ENCODE measurements around the gene ROBO3. TPM values are rescaled to one million over a fixed set of nuclear protein-coding genes. Genes with fewer than 3 reads are reported as not detected.

The ROBO3 gene
- total RNA-seq, 1 donor from 2014 or later, result 26.0 TPM

GRCh38 chr11:124844664-124845079 lies 20.6 kb upstream of the ROBO3 start:
- peaks cover 23% of the 10 kb centered on the region for H3K4me1 Mint-ChIP-seq
- no peaks in the 10 kb centered on the region for H3K9me3 Mint-ChIP-seq
- TF ChIP-seq, protein P1, sequence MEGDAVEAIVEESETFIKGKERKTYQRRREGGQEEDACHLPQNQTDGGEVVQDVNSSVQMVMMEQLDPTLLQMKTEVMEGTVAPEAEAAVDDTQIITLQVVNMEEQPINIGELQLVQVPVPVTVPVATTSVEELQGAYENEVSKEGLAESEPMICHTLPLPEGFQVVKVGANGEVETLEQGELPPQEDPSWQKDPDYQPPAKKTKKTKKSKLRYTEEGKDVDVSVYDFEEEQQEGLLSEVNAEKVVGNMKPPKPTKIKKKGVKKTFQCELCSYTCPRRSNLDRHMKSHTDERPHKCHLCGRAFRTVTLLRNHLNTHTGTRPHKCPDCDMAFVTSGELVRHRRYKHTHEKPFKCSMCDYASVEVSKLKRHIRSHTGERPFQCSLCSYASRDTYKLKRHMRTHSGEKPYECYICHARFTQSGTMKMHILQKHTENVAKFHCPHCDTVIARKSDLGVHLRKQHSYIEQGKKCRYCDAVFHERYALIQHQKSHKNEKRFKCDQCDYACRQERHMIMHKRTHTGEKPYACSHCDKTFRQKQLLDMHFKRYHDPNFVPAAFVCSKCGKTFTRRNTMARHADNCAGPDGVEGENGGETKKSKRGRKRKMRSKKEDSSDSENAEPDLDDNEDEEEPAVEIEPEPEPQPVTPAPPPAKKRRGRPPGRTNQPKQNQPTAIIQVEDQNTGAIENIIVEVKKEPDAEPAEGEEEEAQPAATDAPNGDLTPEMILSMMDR (IDR thresholded peaks at IDR 0.05; ENCODE audit: unreplicated experiment), result no peak
- H3K36me3 Mint-ChIP-seq, result no peaks in the 10 kb centered on the region
- no peaks in the 10 kb centered on the region for H3K27me3 Mint-ChIP-seq (ENCODE audit: low read depth)
- DNase-seq (ENCODE audit: low spot score in 2 of 2, unreplicated experiment in 2 of 2), result no peak
- H3K27ac Mint-ChIP-seq, result no peak overlapping the region
- no peak overlapping the region for H3K4me3 Mint-ChIP-seq

DNA sequence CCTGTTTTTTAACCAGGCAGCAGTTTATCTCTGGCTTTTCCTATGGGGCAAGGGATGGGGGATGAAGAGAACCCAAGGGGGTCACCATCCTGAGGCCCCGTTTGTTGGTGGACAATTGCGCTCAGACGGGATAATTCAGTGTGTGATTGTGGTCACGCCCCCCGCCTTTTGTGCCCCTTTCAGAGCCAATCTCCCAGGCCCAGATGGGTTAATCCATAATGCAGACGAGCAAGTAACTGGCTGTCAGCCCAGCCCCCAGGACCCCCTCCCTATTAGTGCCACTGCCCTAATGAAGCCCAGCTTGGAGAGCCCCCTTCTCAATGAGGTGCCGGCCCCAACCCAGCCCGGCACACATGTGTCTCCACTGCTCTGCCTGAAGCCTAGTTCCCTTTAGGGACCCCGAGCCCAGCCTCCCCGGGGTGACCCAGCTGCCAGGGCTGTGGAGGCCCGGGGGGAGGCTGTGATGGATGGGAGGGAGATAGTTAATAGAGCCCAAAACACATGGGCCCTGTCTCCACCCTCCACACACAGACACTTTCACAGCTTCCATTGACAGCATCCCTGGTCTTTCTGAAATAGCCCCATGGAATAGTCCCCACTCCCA lies 19.1 kb upstream of the ROBO3 start:
- no peaks in the 10 kb centered on the region for H3K36me3 Mint-ChIP-seq
- H3K4me3 Mint-ChIP-seq, result no peak overlapping the region
- TF ChIP-seq, protein P1 (IDR thresholded peaks at IDR 0.05; ENCODE audit: unreplicated experiment), result no peak
- no peaks in the 10 kb centered on the region for H3K9me3 Mint-ChIP-seq
- H3K27me3 Mint-ChIP-seq (ENCODE audit: low read depth), result no peaks in the 10 kb centered on the region
- peaks cover 19% of the 10 kb centered on the region for H3K4me1 Mint-ChIP-seq
- no peak for DNase-seq (ENCODE audit: low spot score in 2 of 2, unreplicated experiment in 2 of 2)
- no peak overlapping the region for H3K27ac Mint-ChIP-seq

DNA sequence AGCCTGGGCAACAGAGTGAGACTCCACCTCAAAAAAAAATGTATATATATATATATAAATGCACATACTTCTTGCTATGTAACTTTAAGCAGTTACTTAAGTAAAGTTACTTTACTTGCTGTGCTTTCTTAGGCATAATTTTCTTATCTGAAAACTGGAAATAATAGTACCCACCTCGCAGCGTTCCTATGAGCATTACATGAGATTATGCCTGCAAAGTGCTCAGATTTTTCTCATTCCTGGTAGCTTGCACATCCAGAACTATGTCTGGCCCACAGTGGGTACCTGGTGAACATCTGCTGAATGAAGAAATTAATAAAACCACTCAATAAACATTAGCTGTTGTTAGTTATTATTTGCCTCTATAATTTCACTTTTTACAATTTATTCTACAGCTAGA lies 6.1 kb upstream of the ROBO3 start:
- Mint-ChIP-seq H3K9me3 (no peaks in the 10 kb centered on the region), H3K4me1 (peaks cover 12% of the 10 kb centered on the region), H3K27ac (no peak overlapping the region), H3K36me3 (no peaks in the 10 kb centered on the region), H3K4me3 (no peak overlapping the region), H3K27me3 (ENCODE audit: low read depth) (peaks cover 58% of the 10 kb centered on the region)
- TF ChIP-seq, protein P1 (IDR thresholded peaks at IDR 0.05; ENCODE audit: unreplicated experiment), result no peak
- no peak for DNase-seq (ENCODE audit: low spot score in 2 of 2, unreplicated experiment in 2 of 2)

DNA sequence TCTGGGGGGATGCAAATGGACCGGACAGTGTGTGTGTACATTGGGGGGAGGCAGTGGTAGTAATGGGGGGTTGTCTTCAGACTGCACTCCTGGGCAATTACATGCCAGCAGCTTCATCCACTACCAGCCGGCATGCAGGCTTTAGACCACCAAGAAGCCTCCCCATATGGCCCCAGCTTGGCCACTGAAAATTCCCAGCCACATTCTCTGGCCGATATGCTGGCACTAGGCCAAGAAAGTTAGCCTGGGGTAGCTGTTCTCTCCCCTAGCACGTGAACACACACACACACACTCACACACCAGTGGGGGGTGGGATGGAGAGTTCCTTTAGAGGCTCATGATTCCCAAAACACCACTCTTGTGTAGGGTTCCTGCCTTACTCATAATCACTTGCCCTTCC lies 3.6 kb upstream of the ROBO3 start:
- no peak overlapping the region for H3K27ac Mint-ChIP-seq
- peaks cover 12% of the 10 kb centered on the region for H3K4me1 Mint-ChIP-seq
- H3K27me3 Mint-ChIP-seq (ENCODE audit: low read depth), result peaks cover 83% of the 10 kb centered on the region
- no peaks in the 10 kb centered on the region for H3K36me3 Mint-ChIP-seq
- H3K4me3 Mint-ChIP-seq, result no peak overlapping the region
- H3K9me3 Mint-ChIP-seq, result no peaks in the 10 kb centered on the region
- peak in 1 of 2 experiments; percentile 33 for DNase-seq (ENCODE audit: low spot score in 2 of 2, unreplicated experiment in 2 of 2)
- TF ChIP-seq, protein P1 (IDR thresholded peaks at IDR 0.05; ENCODE audit: unreplicated experiment), result no peak

GRCh38 chr11:124863137-124863825 lies 2.0 kb upstream of the ROBO3 start:
- Mint-ChIP-seq H3K27me3 (ENCODE audit: low read depth) (peaks cover 97% of the 10 kb centered on the region), H3K4me1 (peaks cover 12% of the 10 kb centered on the region), H3K9me3 (no peaks in the 10 kb centered on the region), H3K27ac (no peak overlapping the region), H3K36me3 (no peaks in the 10 kb centered on the region), H3K4me3 (no peak overlapping the region)
- TF ChIP-seq, protein P1 (IDR thresholded peaks at IDR 0.05; ENCODE audit: unreplicated experiment), result no peak
- peak in 1 of 2 experiments; percentile 37 for DNase-seq (ENCODE audit: low spot score in 2 of 2, unreplicated experiment in 2 of 2)

Data from mesothelial cell of epicardium (in vitro differentiated cells).